Measurements from ENCODE around the gene ACTG1.
A peak's percentile ranks its signal among the peaks of the same experiment; 100 is the strongest.

Gene ACTG1

GRCh38 chr17:81517339-81518112 lies 4.9 kb upstream of the ACTG1 start:
- no peak for DNase-seq (ENCODE audit: low read depth)

GRCh38 chr17:81517009-81517338 lies 4.4 kb upstream of the ACTG1 start:
- DNase-seq (ENCODE audit: low read depth): no peak

- no peak for DNase-seq (ENCODE audit: low read depth)
Observed at GRCh38 chr17:81516439-81516838, 3.8 kb upstream of the ACTG1 start.

DNA sequence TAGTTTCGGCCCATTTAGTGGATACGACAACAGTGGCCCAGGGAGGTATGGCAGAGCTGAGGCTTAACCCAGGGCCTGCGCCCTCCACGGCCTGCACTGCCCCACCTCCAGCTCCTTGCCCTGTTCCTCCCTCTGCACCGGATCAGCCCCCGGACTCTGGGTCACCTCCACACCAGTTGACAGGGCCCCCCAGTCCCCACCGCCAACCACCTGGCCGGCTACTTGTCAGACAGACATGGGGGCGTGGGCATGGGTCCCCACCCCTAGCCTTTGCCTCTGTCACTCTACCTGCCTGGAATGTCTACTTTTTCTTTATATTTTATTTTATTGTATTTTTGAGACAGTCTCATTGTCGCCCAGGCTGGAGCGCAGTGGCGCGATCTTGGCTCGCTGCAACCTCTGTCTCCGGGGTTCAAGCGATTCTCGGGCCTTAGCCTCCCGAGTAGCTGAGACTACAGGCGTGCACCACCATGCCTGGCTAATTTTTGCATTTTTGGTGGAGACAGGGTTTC lies 3.0 kb upstream of the ACTG1 start:
- DNase-seq (ENCODE audit: low read depth): no peak

- DNase-seq (ENCODE audit: low read depth): peak; percentile 63
Observed at GRCh38 chr17:81514739-81515529, 2.3 kb upstream of the ACTG1 start.

DNA sequence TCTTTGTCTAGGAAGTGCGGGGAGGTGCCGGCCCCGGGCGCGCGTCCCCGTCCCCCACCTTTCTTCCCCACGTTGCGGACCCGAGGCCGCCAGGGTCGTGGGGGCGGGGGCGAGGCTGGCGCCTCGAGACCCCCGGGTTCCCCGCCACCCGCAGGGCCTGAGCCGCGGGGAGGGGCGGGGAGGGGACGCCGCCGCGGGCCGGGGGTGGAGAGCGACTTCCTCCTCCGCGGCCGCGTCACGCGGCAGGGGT lies 1.8 kb upstream of the ACTG1 start:
- no peak for DNase-seq (ENCODE audit: low read depth)

GRCh38 chr17:81513753-81514488 lies 1.3 kb upstream of the ACTG1 start:
- DNase-seq (ENCODE audit: low read depth): no peak

- DNase-seq (ENCODE audit: low read depth): peak; percentile 53
Observed at GRCh38 chr17:81513372-81513752, 763 bp upstream of the ACTG1 start.

DNA sequence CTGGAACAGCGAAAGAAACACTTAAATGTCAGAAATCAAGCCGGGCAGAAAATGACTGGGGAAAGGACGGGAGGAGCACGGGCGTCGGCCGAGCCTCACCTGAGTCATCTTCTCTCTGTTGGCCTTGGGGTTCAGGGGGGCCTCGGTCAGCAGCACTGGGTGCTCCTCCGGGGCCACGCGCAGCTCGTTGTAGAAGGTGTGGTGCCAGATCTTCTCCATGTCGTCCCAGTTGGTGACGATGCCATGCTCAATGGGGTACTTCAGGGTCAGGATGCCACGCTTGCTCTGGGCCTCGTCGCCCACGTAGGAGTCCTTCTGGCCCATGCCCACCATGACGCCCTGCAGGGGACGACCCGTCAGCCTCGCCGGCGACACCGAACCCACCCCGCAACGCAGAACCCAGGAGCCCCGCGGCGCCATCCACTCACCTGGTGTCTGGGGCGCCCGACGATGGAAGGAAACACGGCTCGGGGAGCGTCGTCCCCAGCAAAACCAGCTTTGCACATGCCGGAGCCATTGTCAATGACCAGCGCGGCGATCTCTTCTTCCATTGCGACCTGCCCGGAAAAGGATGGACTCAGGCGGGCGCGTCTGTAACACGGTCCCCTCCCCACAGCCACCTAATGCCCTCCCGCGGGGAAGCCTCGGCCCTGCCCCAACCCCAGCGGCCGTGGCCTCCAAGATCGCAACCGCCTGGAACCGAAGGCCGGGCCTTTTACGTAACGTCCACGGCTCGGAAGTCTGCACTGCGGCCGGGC lies 616 bp downstream of the ACTG1 start:
- DNase-seq (ENCODE audit: low read depth): no peak

- DNase-seq (ENCODE audit: low read depth): no peak
Observed at GRCh38 chr17:81511554-81511803, 1.1 kb downstream of the ACTG1 start.

- DNase-seq (ENCODE audit: low read depth): no peak
Observed at GRCh38 chr17:81510785-81511553, 1.6 kb downstream of the ACTG1 start.

DNA sequence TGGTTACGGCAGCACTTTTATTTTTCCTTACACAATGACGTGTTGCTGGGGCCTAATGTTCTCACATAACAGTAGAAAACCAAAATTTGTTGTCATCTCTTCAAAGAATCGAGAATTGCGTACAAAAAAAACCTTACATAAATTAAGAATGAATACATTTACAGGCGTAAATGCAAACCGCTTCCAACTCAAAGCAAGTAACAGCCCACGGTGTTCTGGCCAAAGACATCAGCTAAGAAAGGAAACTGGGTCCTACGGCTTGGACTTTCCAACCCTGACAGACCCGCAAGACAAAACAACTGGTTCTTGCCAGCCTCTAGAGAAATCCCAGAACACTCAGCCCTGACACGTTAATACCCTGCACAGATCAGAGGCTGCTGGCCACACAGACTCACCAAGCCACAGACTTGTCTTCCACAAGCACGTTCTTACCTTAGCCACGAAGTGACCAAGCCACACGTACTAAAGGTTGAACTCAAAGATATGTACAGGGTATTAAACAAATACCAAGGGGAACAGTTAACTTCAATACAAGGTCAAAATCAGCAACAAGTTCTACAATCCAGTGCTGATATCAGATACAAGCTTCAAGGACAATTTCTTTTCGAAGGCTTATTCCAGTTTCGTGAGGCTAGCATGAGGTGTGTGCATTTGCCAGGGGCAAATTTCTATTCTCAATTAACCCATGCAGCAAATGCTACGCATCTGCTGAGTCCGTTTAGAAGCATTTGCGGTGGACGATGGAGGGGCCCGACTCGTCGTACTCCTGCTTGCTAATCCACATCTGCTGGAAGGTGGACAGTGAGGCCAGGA lies 2.4 kb downstream of the ACTG1 start:
- DNase-seq (ENCODE audit: low read depth): no peak

DNA sequence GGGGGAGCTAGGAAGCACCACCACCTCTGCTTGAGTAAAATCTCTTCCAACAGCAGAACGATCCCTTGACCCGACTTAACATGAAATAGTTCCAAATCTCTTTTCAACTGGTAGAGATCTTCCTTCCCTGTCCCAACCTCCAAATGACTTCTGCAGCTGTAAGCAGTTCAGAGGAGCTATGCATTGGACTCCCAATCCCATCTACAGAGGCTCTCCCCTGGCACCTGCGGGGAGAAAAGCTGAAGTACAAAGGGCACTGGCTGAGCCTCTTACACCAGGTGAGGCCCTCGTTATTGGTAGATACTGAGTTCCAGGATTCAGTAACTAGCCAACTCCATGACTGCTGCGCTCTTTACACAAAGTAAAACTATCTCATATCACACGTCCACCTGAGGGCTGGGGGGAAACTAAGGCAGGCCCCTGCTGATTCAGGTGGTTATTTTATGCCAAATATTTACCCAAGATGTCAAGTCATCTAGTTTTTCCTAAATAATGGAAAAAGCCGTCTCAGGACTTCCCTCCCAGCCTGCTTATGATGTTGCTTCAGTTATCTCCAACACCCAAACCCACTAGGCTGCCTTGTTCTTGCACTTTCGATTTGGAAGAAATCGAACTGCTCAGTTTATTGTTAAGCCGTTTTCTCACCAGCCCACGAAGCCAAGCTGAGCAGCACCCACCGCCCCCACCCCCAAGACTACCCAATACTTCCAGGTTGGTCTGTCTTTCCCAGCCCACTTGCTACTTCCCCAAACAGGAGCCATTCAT lies 3.2 kb downstream of the ACTG1 start:
- no peak for DNase-seq (ENCODE audit: low read depth)

GRCh38 chr17:81508639-81509206 lies 3.9 kb downstream of the ACTG1 start:
- no peak for DNase-seq (ENCODE audit: low read depth)

- no peak for DNase-seq (ENCODE audit: low read depth)
Observed at GRCh38 chr17:81503619-81504018, 9.0 kb downstream of the ACTG1 start.

- DNase-seq (ENCODE audit: low read depth): no peak
Observed at GRCh38 chr17:81502471-81503017, 10.1 kb downstream of the ACTG1 start.

- DNase-seq (ENCODE audit: low read depth): no peak
Observed at GRCh38 chr17:81500047-81500446, 12.6 kb downstream of the ACTG1 start.

DNA sequence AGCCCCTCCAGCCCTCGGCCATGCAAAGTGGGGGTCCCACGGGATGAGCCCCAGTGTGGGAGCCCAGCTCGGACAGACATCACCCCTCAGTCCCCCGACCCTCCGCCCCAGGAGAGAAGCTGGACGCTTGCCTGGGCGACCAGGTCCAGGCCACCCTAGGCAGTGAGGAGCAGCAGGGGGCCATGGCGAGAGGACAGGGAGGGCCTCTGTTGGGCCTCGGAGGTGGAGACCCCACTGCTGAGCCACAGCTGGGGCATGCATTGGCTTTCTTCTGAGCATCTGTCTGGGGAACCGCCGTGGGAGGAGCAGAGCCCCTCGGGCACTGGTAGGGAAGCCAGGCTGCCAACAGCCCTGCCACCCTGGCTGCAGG lies 13.0 kb downstream of the ACTG1 start:
- DNase-seq (ENCODE audit: low read depth): no peak

- no peak for DNase-seq (ENCODE audit: low read depth)
Observed at GRCh38 chr17:81498953-81499600, 13.5 kb downstream of the ACTG1 start.

All from activated T-cell treated with anti-CD3 and anti-CD28 coated beads for 1 hour (primary cell).